NOMO-1 treated with DMSO at 0.1 percent for 48 hours (cell line): ENCODE results near the gene RAET1G.
"Not testable (repeated sequence)": the region's sequence is repeated elsewhere in the genome, so short reads cannot be mapped to it uniquely, and the experiment has no call there.

Source experiments
- DNase-seq: peaks from one replicate; lab custom pipeline; 2025; ENCODE audit not compliant: unreplicated experiment; lab: John Stamatoyannopoulos, UW

Gene RAET1G

GRCh38 chr6:149915970-149916865 lies 6.7 kb downstream of the RAET1G start:
- DNase-seq: no peak

- no peak for DNase-seq
These were observed 9.2 kb downstream of the RAET1G start for GRCh38 chr6:149913540-149914240.

- no peak for DNase-seq
These were observed 9.8 kb downstream of the RAET1G start for GRCh38 chr6:149913085-149913484.

- DNase-seq: not testable (repeated sequence)
These were observed 10.2 kb downstream of the RAET1G start for GRCh38 chr6:149912680-149913079.

GRCh38 chr6:149910721-149911151 lies 12.2 kb downstream of the RAET1G start:
- no peak for DNase-seq

GRCh38 chr6:149909701-149910470 lies 13.0 kb downstream of the RAET1G start:
- DNase-seq: no peak

- DNase-seq: not testable (repeated sequence)
These were observed 14.4 kb downstream of the RAET1G start for GRCh38 chr6:149908480-149908879.

GRCh38 chr6:149907317-149907716 lies 15.6 kb downstream of the RAET1G start:
- no peak for DNase-seq

- no peak for DNase-seq
These were observed 16.5 kb downstream of the RAET1G start for GRCh38 chr6:149906405-149906804.

- no peak for DNase-seq
These were observed 17.0 kb downstream of the RAET1G start for GRCh38 chr6:149905911-149906371.

- no peak for DNase-seq
These were observed 17.5 kb downstream of the RAET1G start for GRCh38 chr6:149905371-149905910.

GRCh38 chr6:149904661-149905370 lies 18.1 kb downstream of the RAET1G start:
- no peak for DNase-seq

GRCh38 chr6:149903938-149904611 lies 18.8 kb downstream of the RAET1G start:
- DNase-seq: no peak

- DNase-seq: no peak
These were observed 21.3 kb downstream of the RAET1G start for GRCh38 chr6:149901444-149902140.

GRCh38 chr6:149900620-149901443 lies 22.1 kb downstream of the RAET1G start:
- DNase-seq: no peak

GRCh38 chr6:149899926-149900619 lies 22.8 kb downstream of the RAET1G start:
- no peak for DNase-seq

GRCh38 chr6:149899486-149899885 lies 23.4 kb downstream of the RAET1G start:
- no peak for DNase-seq

GRCh38 chr6:149898966-149899365 lies 24.0 kb downstream of the RAET1G start:
- DNase-seq: no peak
